Tibial nerve (tissue), 4 donors: ENCODE data around the gene RTN4. TPM values are rescaled to one million over a fixed set of nuclear protein-coding genes. Genes with fewer than 3 reads are reported as not detected.

Experiments used
- DNase-seq, 2 donors: peaks; one replicate each; pipeline ENCODE4 v3.0.0-alpha.2; 2019; ENCODE audit warnings: low spot score in 2 of 2
- H3K27ac ChIP-seq, 4 donors: fragments of 200-600 bp; sonication (generic) in 3 of 4; one replicate each; pipeline ENCODE4 v1.5.1; 2017 to 2019; ENCODE audit warnings: mild to moderate bottlenecking in 1 of 4
- H3K27me3 ChIP-seq, 2 donors: fragments of 200-600 bp; sonication (generic) in 1 of 2; one replicate each; pipeline versions ENCODE4 v1.5.1 to v1.6.0; 2017 to 2019
- H3K36me3 ChIP-seq, 3 donors: fragments of 200-600 bp; sonication (generic); one replicate each; pipeline ENCODE4 v1.5.1; 2018 to 2019
- H3K4me1 ChIP-seq, 4 donors: fragments of 200-600 bp; sonication (generic) in 3 of 4; one replicate each; pipeline ENCODE4 v1.5.1; 2017 to 2019
- H3K4me3 ChIP-seq, 4 donors: fragments of 200-600 bp; sonication (generic) in 3 of 4; one replicate each; pipeline ENCODE4 v1.5.1; 2017 to 2019; ENCODE audit warnings: mild to moderate bottlenecking in 1 of 4, moderate library complexity in 1 of 4
- H3K9me3 ChIP-seq, 4 donors: fragments of 200-600 bp; sonication (generic) in 3 of 4; one replicate each; pipeline ENCODE4 v1.5.1; 2017 to 2019
- EP300 ChIP-seq, 2 donors: sonication (generic); formaldehyde crosslinking; IDR thresholded peaks; one replicate each; pipeline ENCODE4 v1.6.1; 2017; ENCODE audit warnings: antibody characterized with exemption in 2 of 2, mild to moderate bottlenecking in 1 of 2
- POLR2A ChIP-seq, 2 donors: fragments of 450-650 bp; IDR thresholded peaks; one replicate each; pipeline ENCODE4 v1.6.1; 2017; ENCODE audit warnings: antibody characterized with exemption in 2 of 2, mild to moderate bottlenecking in 2 of 2, moderate library complexity in 2 of 2
- WGBS, 2 donors: methylation state at CpG; one replicate each; pipeline ENCODE4 v1.1.5; 2018; 5-methylcytosine and 5-hydroxymethylcytosine counted together
- total RNA-seq, 4 donors: library from RNA; depleted of rRNA; stranded (reverse); fragments of >200 nt; gene quantifications; one replicate each; pipeline ENCODE4 v1.1.0, GENCODE V29; 2016
- TF ChIP-seq, protein P1 (sequence below), 5 experiments: fragments of 200-600 bp in 3 of 5; fragments of 450-650 bp in 2 of 5; sonication (generic) in 3 of 5; IDR thresholded peaks; one replicate each; pipeline ENCODE4 v1.5.1; 2016 to 2019; ENCODE audit warnings: antibody characterized with exemption in 5 of 5, mild to moderate bottlenecking in 3 of 5, moderate library complexity in 2 of 5

The RTN4 gene
- total RNA-seq, 4 donors from 2014 or later: 232 to 245 (median 243) TPM

DNA sequence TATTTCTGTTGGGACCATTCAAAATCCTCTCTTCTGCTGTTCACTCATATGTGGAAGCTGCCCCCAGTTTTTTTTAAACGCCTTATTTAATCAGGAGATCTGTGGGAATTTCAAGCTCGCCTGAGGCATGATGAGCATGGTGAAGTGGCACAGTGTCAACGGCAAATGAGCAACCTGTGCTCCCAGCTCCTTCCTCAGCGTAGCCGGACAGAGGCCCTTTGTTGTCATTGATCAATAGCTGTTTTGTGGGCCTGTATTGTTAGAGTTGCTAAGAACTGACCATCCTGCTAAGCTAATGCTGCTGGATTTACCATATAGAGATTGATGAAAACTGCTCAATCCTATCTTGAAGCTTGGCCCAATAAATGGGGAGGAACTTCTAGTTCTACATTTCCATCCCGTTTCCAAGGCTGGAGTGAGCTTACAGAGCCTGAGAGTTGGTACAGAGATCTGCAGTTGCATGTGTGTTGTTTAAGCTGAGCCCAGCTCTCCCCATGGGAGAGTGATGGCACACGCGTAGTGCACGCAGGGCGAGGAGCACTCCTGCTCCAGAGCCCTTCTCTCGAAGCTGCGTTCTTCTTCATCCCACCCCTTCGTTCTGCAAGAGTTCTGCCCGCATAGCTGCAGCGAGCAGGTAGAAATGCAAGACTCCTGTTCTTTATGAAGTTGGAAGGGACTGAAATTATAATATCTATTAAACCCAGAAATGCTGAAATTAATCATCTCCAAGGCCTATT is 108.8 kb downstream of the RTN4 start:
- Histone ChIP-seq H3K36me3 (no peaks in the 10 kb centered on the region), H3K4me1 (peaks cover 2 to 14% (median 6%) of the 10 kb centered on the region in 4 donors), H3K27ac (no peak overlapping the region)

DNA sequence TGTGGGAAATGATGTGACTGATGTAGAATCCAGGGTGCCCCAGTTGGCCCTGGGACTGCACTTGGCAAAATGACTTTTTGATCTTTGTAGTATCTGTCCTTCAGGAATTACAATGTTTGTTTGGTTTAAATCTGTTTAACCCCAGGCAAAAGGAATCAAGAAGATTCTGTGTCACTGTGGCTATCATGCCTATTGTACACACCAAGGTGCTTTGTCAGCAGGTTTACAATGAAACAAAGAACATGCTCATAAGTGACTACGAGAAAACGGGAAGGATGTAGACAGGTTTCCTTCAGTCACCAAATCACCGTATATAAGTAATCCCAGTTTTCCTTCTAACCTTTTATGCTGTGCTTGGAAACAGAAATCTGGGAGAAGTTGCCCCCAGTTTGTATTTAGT is 109.5 kb downstream of the RTN4 start:
- 35 to 41% methylated on average over 3 of the region's 3 CpGs for WGBS, 2 donors
- no peak for DNase-seq
- no peak overlapping the region for H3K27ac ChIP-seq
- peaks cover 0 to 14% (median 0%) of the 10 kb centered on the region in 4 donors for H3K9me3 ChIP-seq
- no peaks in the 10 kb centered on the region for H3K36me3 ChIP-seq
- H3K27me3 ChIP-seq: no peaks in the 10 kb centered on the region
- TF ChIP-seq, protein P1, sequence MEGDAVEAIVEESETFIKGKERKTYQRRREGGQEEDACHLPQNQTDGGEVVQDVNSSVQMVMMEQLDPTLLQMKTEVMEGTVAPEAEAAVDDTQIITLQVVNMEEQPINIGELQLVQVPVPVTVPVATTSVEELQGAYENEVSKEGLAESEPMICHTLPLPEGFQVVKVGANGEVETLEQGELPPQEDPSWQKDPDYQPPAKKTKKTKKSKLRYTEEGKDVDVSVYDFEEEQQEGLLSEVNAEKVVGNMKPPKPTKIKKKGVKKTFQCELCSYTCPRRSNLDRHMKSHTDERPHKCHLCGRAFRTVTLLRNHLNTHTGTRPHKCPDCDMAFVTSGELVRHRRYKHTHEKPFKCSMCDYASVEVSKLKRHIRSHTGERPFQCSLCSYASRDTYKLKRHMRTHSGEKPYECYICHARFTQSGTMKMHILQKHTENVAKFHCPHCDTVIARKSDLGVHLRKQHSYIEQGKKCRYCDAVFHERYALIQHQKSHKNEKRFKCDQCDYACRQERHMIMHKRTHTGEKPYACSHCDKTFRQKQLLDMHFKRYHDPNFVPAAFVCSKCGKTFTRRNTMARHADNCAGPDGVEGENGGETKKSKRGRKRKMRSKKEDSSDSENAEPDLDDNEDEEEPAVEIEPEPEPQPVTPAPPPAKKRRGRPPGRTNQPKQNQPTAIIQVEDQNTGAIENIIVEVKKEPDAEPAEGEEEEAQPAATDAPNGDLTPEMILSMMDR (IDR thresholded peaks at IDR 0.05): no peak
- no peak for TF ChIP-seq POLR2A (IDR thresholded peaks at IDR 0.05)
- no peak for TF ChIP-seq EP300 (IDR thresholded peaks at IDR 0.05)
- peaks cover 0 to 8% (median 2%) of the 10 kb centered on the region in 4 donors for H3K4me1 ChIP-seq
- H3K4me3 ChIP-seq: no peak overlapping the region

More for the DNA sequence above, 108.8 kb downstream of the RTN4 start:
- no peak for TF ChIP-seq EP300 (IDR thresholded peaks at IDR 0.05)
- TF ChIP-seq, protein P1 (IDR thresholded peaks at IDR 0.05): no peak
- TF ChIP-seq POLR2A (IDR thresholded peaks at IDR 0.05): no peak
- H3K27me3 ChIP-seq: no peaks in the 10 kb centered on the region
- peaks cover 0 to 14% (median 0%) of the 10 kb centered on the region in 4 donors for H3K9me3 ChIP-seq
- 68 to 72% methylated on average over 15 of the region's 15 CpGs for WGBS, 2 donors
- DNase-seq: no peak
- no peak overlapping the region for H3K4me3 ChIP-seq

DNA sequence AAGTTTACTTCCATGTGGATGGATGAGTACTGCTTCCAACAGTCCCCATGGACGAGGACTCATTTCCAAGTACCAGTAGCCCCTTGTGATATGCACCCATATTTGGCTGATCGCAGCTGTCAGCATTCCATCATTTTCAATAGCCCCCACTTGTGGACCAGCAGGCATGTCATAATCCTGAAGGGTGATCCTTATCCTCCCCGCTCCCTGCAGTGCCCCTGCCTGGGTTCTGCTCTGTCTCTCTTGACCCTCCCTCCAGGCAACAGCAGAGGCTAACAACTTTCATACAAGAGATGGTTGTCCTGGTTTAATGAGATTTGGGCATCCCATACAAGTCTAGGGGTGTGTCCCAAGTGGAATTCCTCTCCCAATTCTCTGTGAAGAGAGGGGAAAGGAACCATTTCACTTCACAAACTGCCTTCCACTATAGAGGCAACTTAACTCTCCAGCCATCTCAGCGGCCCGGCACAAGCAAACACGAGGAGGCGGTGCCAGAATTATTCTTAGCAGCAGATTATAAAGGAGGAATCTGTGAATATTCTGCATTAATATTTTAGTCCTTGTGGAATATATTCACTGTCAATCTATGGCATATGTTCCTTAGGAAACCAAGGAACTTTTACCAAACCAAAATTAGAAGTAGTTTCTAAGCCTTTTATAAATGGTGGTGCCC is 110.7 kb downstream of the RTN4 start:
- no peaks in the 10 kb centered on the region for H3K4me1 ChIP-seq
- DNase-seq: no peak
- H3K9me3 ChIP-seq: peaks cover 0 to 14% (median 0%) of the 10 kb centered on the region in 4 donors
- no peak for TF ChIP-seq POLR2A (IDR thresholded peaks at IDR 0.05)
- no peak for TF ChIP-seq EP300 (IDR thresholded peaks at IDR 0.05)
- TF ChIP-seq, protein P1 (IDR thresholded peaks at IDR 0.05): no peak
- no peaks in the 10 kb centered on the region for H3K27me3 ChIP-seq
- no peak overlapping the region for H3K4me3 ChIP-seq
- no peak overlapping the region for H3K27ac ChIP-seq
- H3K36me3 ChIP-seq: no peaks in the 10 kb centered on the region
- whole genome bisulfite sequencing, 2 donors: 82 to 87% methylated on average over 7 of the region's 7 CpGs

DNA sequence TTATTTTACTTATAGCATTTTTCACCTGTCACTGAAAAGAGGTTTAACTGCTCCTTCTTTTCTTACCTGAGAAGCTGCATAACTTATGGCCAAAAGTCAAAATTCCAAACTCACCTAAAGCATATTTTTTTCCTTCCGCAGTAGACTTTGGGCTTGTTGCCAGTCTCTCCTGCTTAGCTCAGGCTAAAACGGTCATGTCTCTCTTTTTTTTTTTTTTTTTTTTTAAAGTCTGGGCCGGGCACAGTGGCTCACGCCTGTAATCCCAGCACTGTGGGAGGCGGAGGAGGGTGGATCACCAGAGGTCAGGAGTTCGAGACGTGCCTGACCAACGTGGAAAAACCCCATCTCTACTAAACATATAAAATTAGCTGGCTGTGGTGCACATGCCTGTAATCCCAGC is 113.5 kb downstream of the RTN4 start:
- DNase-seq: no peak
- Histone ChIP-seq H3K4me3 (no peak overlapping the region), H3K27ac (no peak overlapping the region), H3K27me3 (no peaks in the 10 kb centered on the region), H3K36me3 (no peaks in the 10 kb centered on the region), H3K4me1 (no peaks in the 10 kb centered on the region), H3K9me3 (peaks cover 0 to 14% (median 0%) of the 10 kb centered on the region in 4 donors)
- 74 to 85% methylated on average over 8 of the region's 8 CpGs for WGBS, 2 donors
- TF ChIP-seq POLR2A (IDR thresholded peaks at IDR 0.05) (no peak), EP300 (IDR thresholded peaks at IDR 0.05) (no peak)
- TF ChIP-seq, protein P1 (IDR thresholded peaks at IDR 0.05): no peak

DNA sequence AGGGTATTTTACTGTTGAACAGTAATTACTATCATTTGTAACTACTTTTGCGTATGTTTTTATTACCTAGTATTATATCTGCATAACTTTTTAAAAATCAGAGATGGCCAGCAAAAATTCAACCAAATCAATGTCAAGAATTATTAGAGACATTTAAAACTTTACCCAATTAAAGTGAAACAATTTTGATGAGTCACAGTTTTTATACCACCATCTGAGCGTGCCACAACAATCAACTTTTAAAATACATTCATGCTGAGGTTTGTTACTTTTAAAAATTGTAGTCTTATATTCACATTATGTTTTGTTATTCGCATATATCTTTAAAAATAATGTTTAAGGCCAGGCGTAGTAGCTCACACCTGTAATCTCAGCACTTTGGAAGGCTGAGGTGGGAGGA is 114.9 kb downstream of the RTN4 start:
- DNase-seq: no peak
- Histone ChIP-seq H3K27me3 (no peaks in the 10 kb centered on the region), H3K27ac (no peak overlapping the region), H3K4me1 (no peaks in the 10 kb centered on the region), H3K36me3 (no peaks in the 10 kb centered on the region), H3K4me3 (no peak overlapping the region), H3K9me3 (peaks cover 0 to 14% (median 0%) of the 10 kb centered on the region in 4 donors)
- 90 to 94% methylated on average over 4 of the region's 4 CpGs for WGBS, 2 donors
- TF ChIP-seq, protein P1 (IDR thresholded peaks at IDR 0.05): no peak
